T47D (cell line): ENCODE results near the gene OXNAD1.

Source experiments
- DNase-seq, 2 experiments: peaks; one replicate each; pipeline versions ENCODE4 v3.0.0 to v3.0.0-alpha.2; 2011 to 2012; ENCODE audit warnings: low read depth in 1 of 2, low spot score in 1 of 2
- JUND ChIP-seq: IDR thresholded peaks from 2 replicates; pipeline ENCODE4 v1.6.1; 2012; ENCODE audit warnings: low read depth
- in situ Hi-C: cut with HindIII; loops from 2 replicates; pipeline ENCODE4 v1.10.0; 2016; ENCODE audit warnings: low sequenced_read_pairs, low pct_unique_long_range_greater_than_20kb

Gene OXNAD1

GRCh38 chr3:16354291-16354690 is 89.3 kb downstream of the OXNAD1 start:
- no peak for DNase-seq
- in situ Hi-C loops, result no loop called here
- no peak for TF ChIP-seq JUND
